SU-DHL-6 (cell line): ENCODE results near the gene NAV2.
"Not testable (repeated sequence)": the region's sequence is repeated elsewhere in the genome, so short reads cannot be mapped to it uniquely, and the experiment has no call there.

Experiments
- EZH2phosphoT487 ChIP-seq: fragments of 200-600 bp; sonication (generic), shearing (Covaris generic); conservative IDR thresholded peaks from 2 replicates; pipeline ENCODE4 v1.6.1; 2018; ENCODE audit warnings: mild to moderate bottlenecking, antibody characterized with exemption, low read length, moderate library complexity, mixed read lengths
- TF ChIP-seq, protein P1 (sequence below): fragments of 200-600 bp; sonication (generic); IDR thresholded peaks from one replicate; pipeline ENCODE4 v1.5.1; 2017; ENCODE audit warnings: antibody characterized with exemption, mild to moderate bottlenecking, low read length, moderate library complexity; ENCODE audit not compliant: insufficient read depth, poor library complexity, severe bottlenecking

DNA sequence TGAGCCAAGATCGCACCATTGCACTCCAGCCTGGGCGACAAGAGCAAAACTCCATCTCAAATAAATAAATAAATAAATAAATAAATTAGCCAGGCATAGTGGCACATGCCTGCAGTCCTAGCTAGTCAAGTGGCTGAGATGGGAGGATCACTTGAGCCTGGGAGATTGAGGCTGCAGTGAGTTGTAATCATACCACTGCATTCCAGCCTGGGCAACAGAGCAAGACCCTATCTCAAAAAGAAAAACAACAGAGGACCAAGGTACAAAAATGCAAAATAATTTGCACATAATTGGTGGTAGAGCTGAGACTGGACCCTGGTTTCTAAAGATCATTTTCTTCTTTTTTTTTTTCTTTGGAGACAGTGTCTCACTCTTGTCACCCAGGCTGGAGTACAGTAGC lies 294.0 kb downstream of the NAV2 start:
- TF ChIP-seq, protein P1, sequence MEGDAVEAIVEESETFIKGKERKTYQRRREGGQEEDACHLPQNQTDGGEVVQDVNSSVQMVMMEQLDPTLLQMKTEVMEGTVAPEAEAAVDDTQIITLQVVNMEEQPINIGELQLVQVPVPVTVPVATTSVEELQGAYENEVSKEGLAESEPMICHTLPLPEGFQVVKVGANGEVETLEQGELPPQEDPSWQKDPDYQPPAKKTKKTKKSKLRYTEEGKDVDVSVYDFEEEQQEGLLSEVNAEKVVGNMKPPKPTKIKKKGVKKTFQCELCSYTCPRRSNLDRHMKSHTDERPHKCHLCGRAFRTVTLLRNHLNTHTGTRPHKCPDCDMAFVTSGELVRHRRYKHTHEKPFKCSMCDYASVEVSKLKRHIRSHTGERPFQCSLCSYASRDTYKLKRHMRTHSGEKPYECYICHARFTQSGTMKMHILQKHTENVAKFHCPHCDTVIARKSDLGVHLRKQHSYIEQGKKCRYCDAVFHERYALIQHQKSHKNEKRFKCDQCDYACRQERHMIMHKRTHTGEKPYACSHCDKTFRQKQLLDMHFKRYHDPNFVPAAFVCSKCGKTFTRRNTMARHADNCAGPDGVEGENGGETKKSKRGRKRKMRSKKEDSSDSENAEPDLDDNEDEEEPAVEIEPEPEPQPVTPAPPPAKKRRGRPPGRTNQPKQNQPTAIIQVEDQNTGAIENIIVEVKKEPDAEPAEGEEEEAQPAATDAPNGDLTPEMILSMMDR: not testable (repeated sequence)
- TF ChIP-seq EZH2phosphoT487: not testable (repeated sequence)
